Endothelial cell of umbilical vein (primary cell): ENCODE results near the gene FGD3. TPM values are rescaled to one million over a fixed set of nuclear protein-coding genes. Genes with fewer than 3 reads are reported as not detected.

Source experiments
- BruUV-seq: library from RNA; stranded (reverse); fragments of 400-500 nt; replicated peaks from 2 replicates; lab custom pipeline; 2021; lab: Mats Ljungman, UMichigan
- CTCF ChIA-PET: fragments of 300-600, 350-600 bp; sonication (Branson Sonifier 250); formaldehyde crosslinking; loops from one replicate; lab custom pipeline; 2021; ENCODE audit warnings: antibody characterized with exemption, inconsistent platforms; lab: Charles Lee
- POLR2A ChIA-PET: fragments of 300-600, 350-600 bp; sonication (Branson Sonifier 250); formaldehyde crosslinking; loops from one replicate; lab custom pipeline; 2021; ENCODE audit warnings: antibody characterized with exemption, inconsistent platforms; lab: Charles Lee
- DNase-seq: peaks from one replicate; pipeline ENCODE4 v3.0.0-alpha.2; 2011; ENCODE audit warnings: low read depth, low spot score
- FAIRE-seq: peaks from 2 replicates; lab custom pipeline; 2011; peaks lifted over from hg19 to GRCh38; lab: Jason Lieb, UNC
- H2AFZ ChIP-seq: 2 replicates; pipeline ENCODE4 v1.6.0; 2012; ENCODE audit warnings: low read depth, low read length, control low read depth, inconsistent platforms
- H3K27ac ChIP-seq: 2 replicates; pipeline ENCODE4 v1.5.1; 2011; ENCODE audit warnings: low read depth, mild to moderate bottlenecking, control low read depth, low read length, moderate library complexity; ENCODE audit not compliant: insufficient read depth
- H3K27me3 ChIP-seq, 2 experiments: 2 replicates each; pipeline versions ENCODE4 v1.6.0 to v1.6.1; 2011; ENCODE audit warnings: low read length in 2 of 2, mixed read lengths in 1 of 2; ENCODE audit not compliant: control insufficient read depth in 2 of 2, insufficient read depth in 2 of 2
- H3K36me3 ChIP-seq, 2 experiments: 2 replicates in 1 of 2; 3 replicates in 1 of 2; pipeline ENCODE4 v1.5.1; 2011; ENCODE audit warnings: low read length in 2 of 2, mild to moderate bottlenecking in 1 of 2, moderate library complexity in 1 of 2; ENCODE audit not compliant: control insufficient read depth in 2 of 2, insufficient read depth in 2 of 2; ENCODE audit errors: extremely low read depth in 1 of 2
- H3K4me1 ChIP-seq: 3 replicates; pipeline ENCODE4 v1.5.1; 2011; ENCODE audit warnings: mild to moderate bottlenecking, low read length; ENCODE audit not compliant: control insufficient read depth, insufficient read depth; ENCODE audit errors: extremely low read depth
- H3K4me2 ChIP-seq: 2 replicates; pipeline ENCODE4 v1.6.1; 2011; ENCODE audit warnings: low read length, control low read depth, mixed read lengths; ENCODE audit not compliant: insufficient read depth
- H3K4me3 ChIP-seq, 3 experiments: fragments of 200-600 bp in 1 of 3; sonication (generic), shearing (Covaris generic) in 1 of 3; replicated peaks in 1 of 3; 2 replicates each; pipeline ENCODE4 v1.5.1; 2011 to 2016; ENCODE audit warnings: control low read depth in 3 of 3, low read length in 3 of 3, mild to moderate bottlenecking in 2 of 3, inconsistent platforms in 1 of 3, low read depth in 1 of 3, moderate library complexity in 1 of 3; ENCODE audit not compliant: insufficient read depth in 1 of 3
- H3K79me2 ChIP-seq: 2 replicates; pipeline ENCODE4 v1.6.0; 2012; ENCODE audit warnings: low read length, inconsistent platforms; ENCODE audit not compliant: control insufficient read depth, insufficient read depth
- H3K9ac ChIP-seq: replicated peaks from 2 replicates; pipeline ENCODE3; 2011; ENCODE audit warnings: low read length, control low read depth; ENCODE audit not compliant: insufficient read depth; ENCODE audit errors: extremely low read depth
- H3K9me1 ChIP-seq: replicated peaks from 3 replicates; pipeline ENCODE4 v1.6.0; 2011; ENCODE audit warnings: mild to moderate bottlenecking, low read length; ENCODE audit not compliant: control insufficient read depth, insufficient read depth; ENCODE audit errors: extremely low read depth
- H3K9me3 ChIP-seq: replicated peaks from 2 replicates; pipeline ENCODE4 v1.5.1; 2012; ENCODE audit warnings: low read length, inconsistent platforms; ENCODE audit not compliant: control insufficient read depth, insufficient read depth
- H4K20me1 ChIP-seq: replicated peaks from 2 replicates; pipeline ENCODE3; 2011; ENCODE audit warnings: mild to moderate bottlenecking, low read length; ENCODE audit not compliant: control insufficient read depth, insufficient read depth; ENCODE audit errors: extremely low read depth
- FOS ChIP-seq: IDR thresholded peaks from 2 replicates; pipeline ENCODE4 v1.6.1; 2011; ENCODE audit warnings: mild to moderate bottlenecking, low read length, moderate library complexity, borderline replicate concordance; ENCODE audit not compliant: insufficient read depth
- GATA2 ChIP-seq: IDR thresholded peaks from 2 replicates; pipeline ENCODE4 v1.7.0; 2011; ENCODE audit warnings: low read depth, mild to moderate bottlenecking, moderate library complexity, mixed read lengths, low read length; ENCODE audit not compliant: insufficient read length, insufficient read depth
- JUN ChIP-seq: IDR thresholded peaks from 2 replicates; pipeline ENCODE4 v1.6.1; 2011; ENCODE audit warnings: borderline replicate concordance, low read depth; ENCODE audit not compliant: insufficient read length, insufficient read depth
- MYC ChIP-seq: IDR thresholded peaks from one replicate; pipeline ENCODE4 v1.6.1; 2011; ENCODE audit warnings: mild to moderate bottlenecking, low read depth, low read length
- POLR2A ChIP-seq: IDR thresholded peaks from 2 replicates; pipeline ENCODE4 v1.6.1; 2012; ENCODE audit warnings: low read depth, mild to moderate bottlenecking, control low read depth, low read length
- dilution Hi-C: fragments of 300-500 bp; cut with MboI; formaldehyde crosslinking; loops from one replicate; pipeline ENCODE4 v1.15.0; 2019; ENCODE audit warnings: low sequenced_read_pairs; ENCODE audit not compliant: extremely low pct_ligation_motif_present
- intact Hi-C: fragments of 100-400 bp; cut with micrococcal nuclease; formaldehyde crosslinking; loops from one replicate; pipeline ENCODE4 v1.10.0; 2022
- polyA plus RNA-seq, 4 experiments: library from polyadenylated mRNA; depleted of rRNA in 3 of 4; stranded (reverse) in 3 of 4; unstranded in 1 of 4; fragments of >200 nt; gene quantifications; 2 replicates each; pipeline versions ENCODE4 v1.2.1 to v1.2.3, GENCODE V29; 2011 to 2012; ENCODE audit warnings: missing spikeins in 1 of 4
- total RNA-seq: library from RNA; stranded (reverse); gene quantifications from 2 replicates; pipeline ENCODE4 v1.2.3, GENCODE V29; 2021
- TF ChIP-seq, protein P1 (sequence below): IDR thresholded peaks from 2 replicates; pipeline ENCODE4 v1.6.1; 2011; ENCODE audit not compliant: insufficient read depth, insufficient read length

FGD3 gene
- total and polyA plus RNA-seq, 2 donors (not counting 3 experiments of a cell fraction or from before 2014, with no cell fraction given) = not detected

DNA sequence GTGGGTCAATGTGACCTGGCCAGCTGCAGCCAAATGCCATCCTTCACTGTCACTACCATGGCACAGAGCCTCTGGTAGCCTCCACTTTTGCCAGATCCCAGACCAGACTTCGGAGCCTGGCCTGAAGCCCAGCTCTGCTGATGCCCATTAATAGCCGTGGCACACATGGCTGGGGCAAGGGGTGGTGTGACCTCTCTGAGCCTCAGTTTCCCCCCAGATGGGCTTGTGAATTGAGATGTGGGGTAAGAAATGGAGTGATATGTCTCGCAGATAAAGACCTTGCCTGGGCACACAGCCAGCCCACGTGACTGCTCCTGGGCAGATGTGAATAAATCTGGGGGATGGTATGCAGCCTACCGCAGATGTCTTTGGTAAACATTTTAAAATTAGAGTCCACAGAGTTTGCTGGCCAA lies 125.1 kb downstream of the FGD3 start:
- intact Hi-C loops = no loop called here
- DNase-seq (no peak), FAIRE-seq (no peak)
- no peaks in the 10 kb centered on the region for H3K4me1 ChIP-seq
- no peak overlapping the region for H3K27ac ChIP-seq
- no peaks in the 10 kb centered on the region for H3K36me3 ChIP-seq
- dilution Hi-C loops = no loop called here
- peaks cover 0 to 3% of the 10 kb centered on the region in 2 experiments for H3K27me3 ChIP-seq
- no peaks in the 10 kb centered on the region for H3K9me3 ChIP-seq
- no peaks in the 10 kb centered on the region for H4K20me1 ChIP-seq
- H3K4me3 ChIP-seq = no peak overlapping the region
- no peak overlapping the region for H3K4me2 ChIP-seq
- TF ChIP-seq MYC = no peak
- TF ChIP-seq POLR2A = no peak
- no peak for TF ChIP-seq FOS
- TF ChIP-seq GATA2 = no peak
- no peak for TF ChIP-seq JUN
- TF ChIP-seq, protein P1, sequence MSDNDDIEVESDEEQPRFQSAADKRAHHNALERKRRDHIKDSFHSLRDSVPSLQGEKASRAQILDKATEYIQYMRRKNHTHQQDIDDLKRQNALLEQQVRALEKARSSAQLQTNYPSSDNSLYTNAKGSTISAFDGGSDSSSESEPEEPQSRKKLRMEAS = no peak
- no peak overlapping the region for H3K9ac ChIP-seq
- no peaks in the 10 kb centered on the region for H3K79me2 ChIP-seq
- BruUV-seq = no TSS peak
- POLR2A ChIA-PET = no interaction called here
- no peaks in the 10 kb centered on the region for H3K9me1 ChIP-seq
- CTCF ChIA-PET = no interaction called here
- no peak overlapping the region for H2AFZ ChIP-seq

DNA sequence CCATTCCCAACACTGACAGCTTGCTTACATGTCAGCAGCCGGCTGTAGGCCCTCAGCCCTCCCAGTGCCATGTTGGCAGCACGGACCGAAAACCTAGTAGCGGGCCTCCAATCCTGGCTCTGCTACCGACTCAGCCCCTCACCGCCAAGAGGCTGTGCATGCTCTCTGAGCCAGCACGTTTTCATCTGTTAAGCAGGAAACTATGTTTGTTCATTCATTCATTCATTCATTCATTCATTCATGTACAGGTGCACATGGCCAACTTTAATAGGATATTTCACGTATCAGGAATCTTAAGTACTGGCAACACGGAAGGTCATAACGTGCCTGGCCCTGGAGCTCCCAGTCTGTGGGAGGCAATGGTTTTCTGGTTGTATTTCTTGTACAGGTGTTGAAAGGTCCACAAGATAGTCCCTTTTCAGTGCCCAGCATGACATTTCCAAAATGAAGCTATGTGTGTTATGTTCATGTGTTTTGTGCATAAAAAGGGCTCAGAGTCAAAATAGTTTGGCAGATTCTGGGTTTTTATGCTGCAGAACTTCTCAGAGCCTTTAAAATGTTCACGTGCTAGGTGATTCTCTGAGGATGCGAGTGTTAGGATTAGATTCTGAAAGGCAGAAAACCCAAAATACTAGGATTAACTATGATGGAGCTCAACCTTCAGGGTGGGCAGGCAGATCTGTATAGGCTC lies 128.9 kb downstream of the FGD3 start:
- no peak overlapping the region for H2AFZ ChIP-seq
- no peaks in the 10 kb centered on the region for H3K9me1 ChIP-seq
- H3K27ac ChIP-seq = no peak overlapping the region
- no peak overlapping the region for H3K4me3 ChIP-seq
- intact Hi-C loops (no loop called here), dilution Hi-C loops (no loop called here)
- no peaks in the 10 kb centered on the region for H3K27me3 ChIP-seq
- FAIRE-seq (no peak), DNase-seq (no peak)
- no peaks in the 10 kb centered on the region for H4K20me1 ChIP-seq
- ChIA-PET CTCF (no interaction called here), POLR2A (no interaction called here)
- H3K9ac ChIP-seq = no peak overlapping the region
- no peaks in the 10 kb centered on the region for H3K9me3 ChIP-seq
- no peak for TF ChIP-seq POLR2A
- TF ChIP-seq FOS = no peak
- no peak for TF ChIP-seq JUN
- H3K4me1 ChIP-seq = no peaks in the 10 kb centered on the region
- H3K36me3 ChIP-seq = no peaks in the 10 kb centered on the region
- BruUV-seq = no TSS peak
- H3K4me2 ChIP-seq = no peak overlapping the region
- H3K79me2 ChIP-seq = no peaks in the 10 kb centered on the region
